ENCODE results near the gene ATP11C.
"Not testable (repeated sequence)": the region's sequence is repeated elsewhere in the genome, so short reads cannot be mapped to it uniquely, and the experiment has no call there.

The ATP11C gene

GRCh38 chrX:139851730-139852129, 81.1 kb downstream of the ATP11C start:
- DNase-seq: no peak

DNA sequence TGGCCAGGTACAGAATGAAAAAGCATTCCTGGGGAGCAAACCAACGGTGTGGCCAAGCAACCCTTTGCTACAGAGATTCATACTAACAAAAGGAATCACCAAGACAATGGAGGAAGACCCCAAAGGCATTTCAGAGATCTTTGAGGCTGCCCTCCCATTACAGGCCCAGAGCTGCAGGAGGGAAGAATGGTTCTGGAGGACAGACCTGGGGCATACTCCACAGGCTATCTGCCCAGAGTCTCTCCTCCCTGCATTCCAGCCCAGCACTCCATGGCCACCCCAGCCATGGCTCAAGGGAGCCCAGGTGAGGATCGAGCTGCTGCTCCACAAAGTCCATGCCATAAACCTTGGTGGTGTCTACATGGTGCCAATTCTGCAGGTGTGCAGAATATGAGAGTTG, 81.9 kb downstream of the ATP11C start:
- no peak for DNase-seq

GRCh38 chrX:139844884-139845283, 88.0 kb downstream of the ATP11C start:
- DNase-seq: no peak

DNA sequence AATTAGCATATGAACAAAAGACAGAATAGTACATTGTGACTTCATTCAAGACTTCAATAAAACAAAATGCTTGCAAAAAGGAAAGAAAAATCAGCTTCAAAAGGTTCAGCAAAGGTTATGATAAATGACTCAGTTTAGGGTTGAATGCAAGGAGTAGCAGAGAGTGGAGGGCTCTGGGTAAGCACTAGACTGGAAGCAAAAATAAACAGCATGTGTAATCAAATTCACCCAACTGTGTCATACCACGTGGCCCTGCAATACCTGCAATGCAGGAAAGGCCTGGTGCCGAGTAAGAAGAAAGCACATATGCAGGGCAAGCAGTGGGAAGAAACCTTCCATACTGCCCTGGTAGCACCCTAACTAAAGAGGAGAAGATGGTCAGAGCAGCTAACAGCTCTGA, 88.7 kb downstream of the ATP11C start:
- DNase-seq: no peak

GRCh38 chrX:139842326-139843185, 90.3 kb downstream of the ATP11C start:
- DNase-seq: no peak

- DNase-seq: not testable (repeated sequence)
Measured at GRCh38 chrX:139836335-139836734, 96.5 kb downstream of the ATP11C start.

DNA sequence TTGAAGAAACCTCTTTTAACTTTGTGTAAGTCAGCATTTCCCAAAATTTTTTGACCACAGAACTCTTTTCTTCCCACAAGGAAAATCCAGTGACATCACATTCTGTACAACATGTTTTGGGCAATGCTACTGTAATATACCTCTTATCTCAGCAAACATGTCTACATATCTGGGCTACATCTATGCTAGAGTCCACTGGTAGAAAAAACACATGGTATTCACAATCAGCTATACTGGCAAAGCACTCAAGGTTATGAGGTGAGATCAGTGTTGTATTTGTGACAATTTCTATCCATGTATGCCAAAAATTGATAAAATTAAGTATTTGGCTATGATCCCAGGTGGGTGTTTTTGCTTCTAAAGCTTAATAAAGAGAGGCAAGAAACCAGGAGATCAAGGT, 98.0 kb downstream of the ATP11C start:
- DNase-seq: peak; percentile 11

- no peak for DNase-seq
Measured at GRCh38 chrX:139832718-139833309, 100.0 kb downstream of the ATP11C start.

DNA sequence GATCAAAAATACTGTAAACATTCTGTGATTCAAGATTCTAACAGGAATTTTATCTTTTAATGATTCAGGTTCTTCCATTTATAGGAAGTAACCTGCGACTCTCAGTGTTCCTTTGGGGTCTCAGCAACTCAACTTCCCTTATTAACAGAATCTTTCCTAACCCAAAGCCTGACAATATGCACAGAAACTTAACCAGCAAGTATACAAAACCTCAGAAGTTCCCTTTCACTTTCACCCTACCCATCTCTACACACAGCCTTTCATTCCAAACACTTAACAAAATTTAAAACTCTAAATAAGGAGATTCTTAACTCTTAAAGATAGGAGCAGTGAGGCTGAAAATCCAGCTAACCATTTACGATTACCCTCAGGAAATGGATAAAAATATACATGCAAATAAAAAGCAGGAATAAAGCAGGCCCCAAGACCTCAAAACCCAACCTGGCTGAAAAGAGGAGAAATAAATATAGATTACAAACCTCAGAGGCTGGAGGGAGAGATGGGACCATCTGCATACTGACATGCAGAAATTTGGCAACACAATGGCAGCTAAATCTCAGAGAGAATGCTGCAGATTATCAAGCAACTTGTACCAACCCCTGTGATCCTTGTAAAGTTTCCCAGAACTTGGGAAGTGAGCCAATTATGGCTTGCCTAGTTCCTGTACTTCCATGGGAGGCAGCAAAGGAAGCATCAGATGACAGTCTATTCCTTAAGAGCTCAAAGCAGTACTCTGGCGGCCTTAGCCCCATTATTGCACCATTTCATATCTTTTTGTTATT, 101.0 kb downstream of the ATP11C start:
- peak; percentile 61 for DNase-seq

DNA sequence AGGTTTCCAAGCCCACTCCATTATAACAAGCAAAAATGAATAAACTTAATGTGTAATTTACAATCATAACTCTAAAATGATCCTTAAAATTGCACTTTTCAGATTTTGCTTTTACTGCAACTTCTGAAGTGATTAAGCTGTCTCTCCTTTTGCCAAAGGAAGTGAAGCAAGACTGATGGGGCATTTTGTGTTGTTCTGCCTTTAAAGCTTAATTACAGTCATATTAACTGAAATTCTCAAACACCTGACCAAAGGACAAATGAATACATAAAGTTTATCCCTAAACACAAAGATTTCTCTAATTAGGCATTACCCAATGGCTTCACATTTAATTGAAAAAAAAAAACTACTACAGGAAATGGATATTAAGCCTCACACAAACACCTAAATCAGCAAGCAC, 101.8 kb downstream of the ATP11C start:
- DNase-seq: no peak

GRCh38 chrX:139828830-139829229, 104.0 kb downstream of the ATP11C start:
- no peak for DNase-seq

DNA sequence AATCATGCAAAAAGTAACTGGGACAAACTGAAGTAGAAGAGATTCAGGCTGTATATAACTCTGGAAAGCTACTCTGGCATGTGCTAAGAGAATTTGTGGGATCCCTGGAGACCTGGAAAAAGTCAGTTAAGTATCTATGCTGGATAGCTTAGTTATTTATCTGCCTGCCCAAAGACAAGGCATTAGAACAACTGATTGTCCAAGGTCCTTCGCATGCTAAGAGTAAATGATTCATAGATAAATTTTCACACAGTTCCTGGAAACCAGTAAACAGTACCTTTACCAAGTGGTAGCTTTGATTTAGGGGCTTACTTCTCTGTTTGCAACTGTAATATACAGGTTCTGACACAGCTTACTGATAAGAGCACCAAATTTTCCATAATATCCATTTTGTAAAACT, 104.8 kb downstream of the ATP11C start:
- peak; percentile 6 for DNase-seq

GRCh38 chrX:139826065-139827044, 106.5 kb downstream of the ATP11C start:
- no peak for DNase-seq

DNA sequence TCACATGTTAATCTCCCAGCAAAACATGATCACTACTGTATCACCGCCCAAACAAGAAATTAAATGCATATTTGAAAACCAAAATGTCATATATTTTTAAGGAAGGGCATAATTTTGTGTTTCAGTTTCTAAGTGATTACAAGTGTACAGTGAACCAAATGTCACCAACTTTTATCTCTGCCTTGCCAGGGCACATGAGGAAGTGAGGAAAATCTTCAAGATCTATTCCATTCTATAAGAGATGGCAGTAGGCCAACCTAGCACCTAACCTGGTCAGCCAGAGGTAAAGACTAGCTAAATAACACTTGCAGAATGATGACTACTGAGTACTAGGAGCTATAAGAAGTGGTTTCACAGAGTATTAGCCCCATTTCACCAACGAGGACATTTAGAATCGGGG, 107.2 kb downstream of the ATP11C start:
- DNase-seq: peak; percentile 9

DNA sequence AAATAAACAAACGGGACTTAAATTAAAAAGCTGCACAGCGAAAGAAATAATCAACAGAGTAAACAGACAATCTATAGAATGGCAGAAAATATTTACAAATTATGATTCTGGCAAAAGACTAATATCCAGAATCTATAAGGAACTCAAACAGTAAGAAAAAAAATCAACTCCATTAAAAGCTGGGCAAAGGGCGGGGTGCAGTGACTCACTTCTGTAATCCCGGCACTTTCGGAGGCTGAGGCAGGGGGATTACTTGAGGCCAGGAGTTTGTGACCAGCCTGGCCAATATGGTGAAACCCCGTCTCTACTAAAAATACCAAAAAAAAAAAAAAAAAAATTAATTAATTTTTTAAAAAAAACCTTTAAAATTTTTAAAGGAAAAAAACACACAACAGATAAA, 109.0 kb downstream of the ATP11C start:
- DNase-seq: no peak

DNA sequence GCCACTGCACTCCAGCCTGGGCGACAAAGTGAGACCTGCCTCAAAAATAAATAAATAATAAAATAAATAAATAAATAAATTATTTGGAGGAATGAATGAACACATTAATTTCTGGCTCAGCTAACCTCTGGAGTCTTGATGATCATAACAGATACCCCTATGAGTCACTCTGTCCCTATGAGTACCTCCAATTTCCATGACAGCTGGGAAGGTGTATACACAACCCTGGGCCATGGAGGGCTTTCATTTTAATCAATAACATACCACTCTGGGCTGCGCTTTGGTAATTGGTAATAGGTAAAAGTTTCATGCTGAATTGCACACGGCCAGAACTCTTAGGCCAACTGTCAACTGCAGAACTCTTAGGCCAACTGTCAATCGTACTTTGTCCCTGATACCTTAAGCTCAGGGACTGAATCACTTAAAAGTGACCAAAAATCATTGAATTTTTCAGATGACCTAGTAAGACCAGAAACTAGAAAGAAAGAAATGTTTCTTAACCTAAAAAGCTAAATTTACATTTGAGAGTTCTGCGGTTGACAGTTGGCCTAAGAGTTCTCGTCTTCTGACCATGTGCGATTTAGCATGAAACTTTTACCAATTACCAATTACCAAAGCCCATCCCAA, 112.4 kb downstream of the ATP11C start:
- no peak for DNase-seq

DNA sequence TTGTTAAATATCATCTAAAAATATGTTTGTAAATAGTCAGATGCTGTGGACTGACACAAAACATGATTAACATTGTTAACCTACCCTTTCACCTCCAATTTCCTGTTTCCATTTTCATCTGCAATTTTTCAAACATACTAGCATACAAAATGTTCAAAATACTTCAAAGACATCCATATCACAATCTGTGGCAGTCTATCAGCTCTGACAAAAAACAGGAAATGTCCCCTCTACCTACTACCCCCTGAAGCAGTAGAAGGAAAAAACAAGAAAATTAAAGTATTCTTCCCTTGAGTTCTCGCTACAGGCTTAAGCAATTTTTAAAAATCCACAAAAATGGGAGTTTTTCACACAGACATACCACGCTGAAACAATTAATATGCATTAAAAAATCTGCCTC, 116.6 kb downstream of the ATP11C start:
- DNase-seq: no peak

DNA sequence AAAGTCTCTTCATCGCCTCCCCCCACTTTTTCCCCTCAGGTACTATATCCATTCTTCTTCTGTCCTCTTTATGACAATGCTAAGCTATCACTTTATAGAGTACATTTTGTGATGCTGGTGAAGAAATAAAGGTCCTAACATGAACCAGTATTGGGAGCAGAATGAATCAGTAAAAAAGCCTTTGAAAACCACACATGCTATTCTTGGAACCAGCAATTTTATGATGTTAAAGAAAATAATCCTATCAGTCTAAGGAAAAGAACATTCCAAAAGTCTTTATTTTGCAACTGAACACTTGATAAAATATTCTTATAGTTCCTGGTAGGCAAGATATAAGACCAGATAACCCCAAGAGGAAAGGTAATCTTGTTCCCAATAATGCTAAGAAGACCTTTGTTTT, 117.1 kb downstream of the ATP11C start:
- DNase-seq: no peak

- DNase-seq: no peak
Measured at GRCh38 chrX:139811942-139812629, 120.8 kb downstream of the ATP11C start.

GRCh38 chrX:139804482-139804881, 128.4 kb downstream of the ATP11C start:
- DNase-seq: no peak

DNA sequence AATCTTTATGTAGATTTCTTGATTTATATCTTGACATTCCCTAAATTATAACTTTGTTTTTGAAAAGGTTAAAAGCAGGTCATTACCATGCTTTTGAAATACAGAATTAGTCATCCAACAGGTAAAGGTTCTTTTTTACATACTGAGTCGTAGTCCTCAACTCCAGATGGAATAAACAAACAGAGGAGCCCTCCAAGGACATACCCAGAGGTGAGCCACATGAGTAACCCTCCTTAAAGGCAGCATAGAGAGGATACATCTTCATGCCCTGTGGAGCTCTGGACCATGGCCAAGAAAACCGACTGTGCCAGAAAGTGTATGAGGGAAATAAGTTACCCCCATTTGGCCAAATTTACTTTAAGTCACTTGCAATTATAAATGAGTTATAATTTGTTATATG, 129.6 kb downstream of the ATP11C start:
- DNase-seq: no peak

Data from OCI-M1 (cell line).